GM23248 (cell line): Measurements from ENCODE around the gene FAM83G. TPM values are rescaled to one million over a fixed set of nuclear protein-coding genes. Genes with fewer than 3 reads are reported as not detected.
A peak's percentile ranks its signal among the peaks of the same experiment; 100 is the strongest.
"Not testable (repeated sequence)": the region's sequence is repeated elsewhere in the genome, so short reads cannot be mapped to it uniquely, and the experiment has no call there.

ENCODE experiments used
- DNase-seq: peaks from one replicate; pipeline ENCODE4 v3.0.0-alpha.2; 2015
- H2AFZ ChIP-seq: fragments of 200-600 bp; sonication (generic); 2 replicates; pipeline ENCODE4 v1.6.1; 2016; ENCODE audit warnings: antibody characterized with exemption
- H3F3A ChIP-seq: fragments of 200-600 bp; sonication (generic); 2 replicates; pipeline ENCODE4 v1.6.1; 2016; ENCODE audit warnings: mild to moderate bottlenecking, antibody characterized with exemption, mixed run types; ENCODE audit not compliant: insufficient read depth
- H3K27ac ChIP-seq: fragments of 200-600 bp; sonication (generic); 2 replicates; pipeline ENCODE4 v1.5.1; 2016; ENCODE audit warnings: mild to moderate bottlenecking
- H3K27me3 ChIP-seq: fragments of 200-600 bp; sonication (generic); replicated peaks from 2 replicates; pipeline ENCODE4 v1.6.1; 2016; ENCODE audit warnings: mild to moderate bottlenecking; ENCODE audit not compliant: insufficient read depth
- H3K36me3 ChIP-seq: fragments of 200-600 bp; sonication (generic); 2 replicates; pipeline ENCODE4 v1.6.1; 2016; ENCODE audit warnings: low read depth, mild to moderate bottlenecking
- H3K4me1 ChIP-seq: fragments of 200-600 bp; sonication (generic); 2 replicates; pipeline ENCODE4 v1.6.1; 2016; ENCODE audit warnings: mild to moderate bottlenecking; ENCODE audit not compliant: insufficient read depth
- H3K4me2 ChIP-seq: fragments of 200-600 bp; sonication (generic); one replicate; pipeline ENCODE4 v1.6.1; 2016; ENCODE audit warnings: mild to moderate bottlenecking; ENCODE audit not compliant: unreplicated experiment
- H3K4me3 ChIP-seq: fragments of 200-600 bp; sonication (generic); 2 replicates; pipeline ENCODE4 v1.5.1; 2016; ENCODE audit warnings: mild to moderate bottlenecking
- H3K79me2 ChIP-seq: fragments of 200-600 bp; sonication (generic); 2 replicates; pipeline ENCODE4 v1.6.1; 2016; ENCODE audit warnings: mild to moderate bottlenecking; ENCODE audit not compliant: insufficient read depth
- H3K9ac ChIP-seq: fragments of 200-600 bp; sonication (generic); 2 replicates; pipeline ENCODE4 v1.6.1; 2016; ENCODE audit warnings: mild to moderate bottlenecking
- H3K9me2 ChIP-seq: fragments of 200-600 bp; sonication (generic); 2 replicates; pipeline ENCODE4 v1.6.1; 2016; ENCODE audit warnings: mixed run types, mild to moderate bottlenecking, moderate library complexity; ENCODE audit not compliant: insufficient read depth
- H3K9me3 ChIP-seq: fragments of 200-600 bp; sonication (generic); one replicate; pipeline ENCODE4 v1.6.1; 2017; ENCODE audit warnings: low read depth
- H4K20me1 ChIP-seq: fragments of 200-600 bp; sonication (generic); 2 replicates; pipeline ENCODE4 v1.6.0; 2016; ENCODE audit not compliant: insufficient read depth
- WGBS, 2 experiments: methylation state at CpG; one replicate each; pipeline ENCODE4 v1.1.6; 2015 to 2017; ENCODE audit warnings: low lambda C conversion rate in 2 of 2, low coverage in 1 of 2; ENCODE audit errors: missing lambda C conversion rate in 2 of 2; 5-methylcytosine and 5-hydroxymethylcytosine counted together
- in situ Hi-C: fragments of 300-500 bp; cut with MboI; formaldehyde crosslinking; loops from 2 replicates; pipeline ENCODE4 v1.15.0; 2020
- polyA plus RNA-seq: library from polyadenylated mRNA; unstranded; fragments of >200 nt; fragmentation: Nextera tagmentation; extraction: Ambion mirVana; gene quantifications from 2 replicates; pipeline ENCODE4 v1.2.1, GENCODE V29; 2016
- total RNA-seq: library from RNA; depleted of rRNA; stranded (reverse); fragments of >200 nt; shearing (Covaris generic); gene quantifications from 2 replicates; pipeline ENCODE4 v1.2.3, GENCODE V29; 2014

Gene FAM83G
- total and polyA plus RNA-seq, 2 experiments from 2014 or later, result 8.9 to 26.2 TPM

DNA sequence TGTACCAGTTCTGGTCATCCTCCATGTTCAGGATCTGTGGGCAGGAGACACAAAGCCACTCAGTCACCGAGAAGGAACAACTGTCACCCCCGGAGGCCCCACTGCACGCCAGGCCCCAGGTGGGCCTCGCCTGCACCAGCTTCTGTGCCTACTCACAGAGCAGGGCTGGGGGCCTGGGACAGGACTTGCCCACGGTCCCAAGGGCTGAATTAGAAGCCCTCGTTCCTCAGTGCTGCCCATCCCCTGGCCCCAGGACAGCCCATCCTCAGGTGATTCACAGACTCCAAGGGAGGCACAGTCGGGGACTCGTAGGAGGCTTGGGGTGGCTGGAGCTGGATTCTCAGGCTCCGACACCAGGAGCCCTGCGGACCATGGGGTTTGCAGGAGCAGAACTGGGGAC lies 37.3 kb upstream of the FAM83G start:
- H3K4me1 ChIP-seq, H3F3A ChIP-seq, H3K9me2 ChIP-seq, H3K36me3 ChIP-seq, H3K27me3 ChIP-seq, H3K79me2 ChIP-seq, H4K20me1 ChIP-seq, in situ Hi-C loops, DNase-seq, H3K4me2 ChIP-seq, H2AFZ ChIP-seq, H3K4me3 ChIP-seq, H3K27ac ChIP-seq, H3K9me3 ChIP-seq, H3K9ac ChIP-seq: not testable (repeated sequence)
- WGBS, 2 experiments, result 60 to 81% methylated on average over 1 to 5 of the region's 10 CpGs

DNA sequence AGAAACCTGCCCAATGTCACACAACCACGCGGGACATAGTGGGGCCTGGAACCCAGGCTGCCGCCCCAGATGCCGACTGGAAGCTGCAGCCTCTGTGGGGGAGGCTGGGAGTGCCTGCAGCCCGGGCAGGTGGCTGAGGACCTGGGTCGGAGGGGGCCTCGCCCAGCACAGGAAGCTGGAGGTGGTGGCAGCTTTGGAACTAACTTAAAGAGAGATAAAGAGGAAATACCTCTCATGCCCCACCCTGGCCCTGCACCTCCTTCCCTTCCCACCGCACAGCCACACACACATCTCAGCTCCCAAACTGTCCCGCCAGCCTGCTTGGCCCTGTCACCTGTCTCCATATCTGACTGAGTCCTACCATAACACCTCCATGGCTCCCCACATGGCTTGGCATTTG lies 35.8 kb upstream of the FAM83G start:
- H3F3A ChIP-seq, DNase-seq, H2AFZ ChIP-seq, H3K4me3 ChIP-seq, H3K79me2 ChIP-seq, in situ Hi-C loops, H3K9ac ChIP-seq, H3K36me3 ChIP-seq, H4K20me1 ChIP-seq, H3K27me3 ChIP-seq, H3K27ac ChIP-seq, H3K4me1 ChIP-seq, H3K9me3 ChIP-seq, H3K4me2 ChIP-seq, H3K9me2 ChIP-seq: not testable (repeated sequence)
- no CpG with 5 or more reads among the region's 9 CpGs for WGBS, 2 experiments

DNA sequence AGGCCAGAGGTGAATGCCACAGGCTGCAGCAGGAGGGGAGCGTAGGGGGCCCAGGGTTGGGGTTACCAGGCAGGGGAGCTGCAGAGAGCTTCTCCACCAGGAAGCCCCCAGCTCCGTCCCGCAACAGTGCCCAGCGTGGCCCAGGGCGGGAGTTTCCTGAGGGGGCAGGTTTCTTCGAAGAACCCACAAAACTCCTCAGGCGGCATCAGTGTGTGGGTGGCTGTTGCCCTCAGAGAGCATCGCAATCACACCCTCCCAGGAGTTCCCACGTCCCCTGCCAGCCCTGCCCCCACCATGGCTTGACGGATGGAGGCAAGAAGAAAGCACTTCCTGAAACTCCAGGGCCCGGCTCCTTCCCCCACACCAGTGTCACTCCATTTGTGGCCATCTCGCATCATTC lies 34.2 kb upstream of the FAM83G start:
- WGBS, 2 experiments, result no CpG with 5 or more reads among the region's 12 CpGs
- H3K4me2 ChIP-seq, H3F3A ChIP-seq, H3K4me3 ChIP-seq, DNase-seq, H3K27me3 ChIP-seq, in situ Hi-C loops, H3K79me2 ChIP-seq, H3K9ac ChIP-seq, H3K4me1 ChIP-seq, H3K9me3 ChIP-seq, H3K9me2 ChIP-seq, H2AFZ ChIP-seq, H3K36me3 ChIP-seq, H3K27ac ChIP-seq, H4K20me1 ChIP-seq: not testable (repeated sequence)

DNA sequence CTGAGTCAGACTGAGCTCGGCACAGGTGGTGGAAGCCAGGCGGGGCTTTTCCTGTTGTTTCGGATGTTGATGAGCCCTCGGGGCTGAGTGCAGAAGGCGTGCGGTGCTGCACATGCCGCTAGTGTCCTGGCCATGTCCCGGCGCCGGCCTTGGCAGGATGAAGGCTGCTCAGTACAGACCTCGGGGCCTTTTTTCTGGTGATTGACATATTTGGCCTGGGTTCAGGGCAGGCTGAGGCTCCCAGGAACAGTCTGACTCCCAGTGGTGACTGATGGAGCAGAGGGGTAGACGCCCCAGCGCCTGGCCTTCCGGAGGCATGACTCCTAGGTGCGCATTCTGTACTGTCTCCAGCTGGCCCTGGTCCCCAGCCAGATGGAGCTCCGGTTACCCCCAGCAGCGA lies 33.4 kb upstream of the FAM83G start:
- H4K20me1 ChIP-seq, DNase-seq, H3K4me3 ChIP-seq, H2AFZ ChIP-seq, H3K9ac ChIP-seq, H3K9me2 ChIP-seq, H3K4me2 ChIP-seq, H3K9me3 ChIP-seq, in situ Hi-C loops, H3K36me3 ChIP-seq, H3K27me3 ChIP-seq, H3K79me2 ChIP-seq, H3F3A ChIP-seq, H3K27ac ChIP-seq, H3K4me1 ChIP-seq: not testable (repeated sequence)
- WGBS, 2 experiments, result no CpG with 5 or more reads among the region's 17 CpGs

DNA sequence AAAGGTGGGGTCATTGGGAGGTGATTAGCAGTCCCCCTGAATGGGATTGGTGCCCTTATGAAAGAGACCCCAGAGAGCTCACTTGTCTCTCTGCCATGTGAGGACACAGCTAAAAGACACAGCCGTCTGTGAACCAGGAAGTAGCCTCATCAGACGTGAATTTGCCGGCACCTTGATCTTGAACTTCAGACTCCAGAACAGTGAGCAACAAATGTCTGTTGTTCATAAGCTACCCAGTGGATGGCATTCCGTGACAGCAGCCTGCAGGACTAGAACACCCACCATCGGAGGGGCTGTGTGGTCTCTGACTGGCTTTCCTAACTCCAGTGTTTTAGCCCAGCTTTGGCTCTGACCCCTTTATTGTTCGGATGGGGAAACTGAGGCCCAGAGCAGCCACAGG lies 33.0 kb upstream of the FAM83G start:
- H3K4me3 ChIP-seq, H3F3A ChIP-seq, in situ Hi-C loops, H3K4me2 ChIP-seq, H3K36me3 ChIP-seq, H3K9me2 ChIP-seq, H4K20me1 ChIP-seq, H2AFZ ChIP-seq, H3K79me2 ChIP-seq, H3K9ac ChIP-seq, DNase-seq, H3K27me3 ChIP-seq, H3K9me3 ChIP-seq, H3K27ac ChIP-seq, H3K4me1 ChIP-seq: not testable (repeated sequence)
- WGBS, 2 experiments, result 14% methylated on average over 1 of the region's 6 CpGs; no CpG with 5 or more reads in 1 of the 2 experiments

DNA sequence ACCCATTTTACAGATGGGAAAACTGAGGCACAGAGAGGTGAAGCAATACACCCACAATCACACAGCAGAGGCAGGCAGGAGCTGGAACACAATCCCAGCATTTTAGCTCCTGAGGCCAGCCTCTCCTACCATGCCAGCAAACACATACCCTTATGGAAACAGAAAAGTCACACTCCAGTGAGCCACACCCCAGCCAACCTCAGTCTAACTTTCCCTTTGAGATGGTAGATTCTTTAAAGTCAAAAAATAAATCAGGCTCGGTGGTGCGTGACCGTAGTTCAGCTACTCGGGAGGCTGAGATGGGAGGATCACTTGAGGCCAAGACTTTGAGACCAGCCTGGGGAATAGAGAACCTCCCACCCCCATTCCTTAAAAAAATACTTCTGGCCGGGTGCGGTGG lies 31.6 kb upstream of the FAM83G start:
- DNase-seq, H3K9me3 ChIP-seq, H3K79me2 ChIP-seq, H3K4me1 ChIP-seq, H3K27me3 ChIP-seq, H3K4me3 ChIP-seq, H3K9ac ChIP-seq, H2AFZ ChIP-seq, H3F3A ChIP-seq, H4K20me1 ChIP-seq, H3K9me2 ChIP-seq, H3K36me3 ChIP-seq, in situ Hi-C loops, H3K27ac ChIP-seq, H3K4me2 ChIP-seq: not testable (repeated sequence)
- WGBS, 2 experiments, result no CpG with 5 or more reads among the region's 6 CpGs

DNA sequence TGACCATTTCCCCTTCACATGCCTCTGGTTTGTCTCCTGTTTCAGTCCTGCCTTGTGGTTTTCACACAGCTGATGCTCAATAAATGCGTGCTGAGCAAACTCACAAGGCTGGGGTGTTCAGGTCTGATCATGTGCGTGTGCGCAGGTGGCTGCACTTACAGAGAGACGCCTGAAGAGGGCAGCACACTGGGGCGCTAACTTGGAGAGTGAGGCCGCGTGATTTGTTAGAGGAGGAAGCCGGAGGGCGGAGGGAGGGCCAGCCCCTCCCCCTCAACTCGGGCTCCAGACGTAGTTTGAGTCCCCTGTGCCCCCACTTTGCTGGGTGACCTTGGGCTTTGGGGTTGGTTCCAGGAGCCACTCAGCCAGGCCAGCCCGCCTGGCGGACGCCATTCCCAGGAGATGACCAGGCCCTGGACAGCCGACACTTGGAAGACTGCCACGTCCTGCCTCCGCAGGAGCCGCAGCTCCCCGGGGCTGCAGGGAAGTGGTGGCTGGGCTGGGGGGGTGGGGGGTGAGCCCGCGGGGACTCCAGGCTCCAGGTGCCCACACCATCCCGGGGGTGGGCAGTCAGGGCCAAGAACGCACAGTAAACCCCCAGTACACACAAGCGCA lies 27.9 kb upstream of the FAM83G start:
- H3K4me2 ChIP-seq, H3F3A ChIP-seq, H3K79me2 ChIP-seq, H2AFZ ChIP-seq, in situ Hi-C loops, DNase-seq, H3K4me1 ChIP-seq, H3K36me3 ChIP-seq, H3K9me2 ChIP-seq, H3K9me3 ChIP-seq, H4K20me1 ChIP-seq, H3K27me3 ChIP-seq, H3K4me3 ChIP-seq: not testable (repeated sequence)
- H3K27ac ChIP-seq, result peak overlapping the region; percentile 52; the same call in 1 of the 2 replicates
- WGBS, 2 experiments, result 0 to 20% methylated on average over 1 to 3 of the region's 24 CpGs
- peak overlapping the region; percentile 54 for H3K9ac ChIP-seq

DNA sequence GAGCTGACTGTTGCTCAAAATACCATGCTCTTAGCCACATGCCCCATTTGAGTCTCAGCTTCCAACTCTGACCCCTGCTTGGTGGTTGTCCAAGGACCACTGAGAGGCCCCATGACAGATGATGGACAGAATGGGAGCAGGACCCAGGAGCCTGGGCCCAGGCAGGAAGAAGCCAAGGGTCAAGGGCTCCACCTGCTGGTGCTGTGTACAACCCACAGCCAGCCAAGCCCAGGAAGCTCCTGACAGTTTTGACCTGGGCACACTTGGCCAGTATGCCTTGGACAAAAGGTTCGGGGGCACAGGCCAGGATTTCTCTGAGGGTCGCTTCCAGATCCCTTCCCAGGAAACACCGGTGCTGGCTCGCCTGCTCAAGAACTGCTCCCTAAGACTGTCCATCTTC lies 27.2 kb upstream of the FAM83G start:
- DNase-seq, H3K79me2 ChIP-seq, H4K20me1 ChIP-seq, in situ Hi-C loops, H3K36me3 ChIP-seq, H3F3A ChIP-seq, H3K9me2 ChIP-seq, H3K4me3 ChIP-seq, H2AFZ ChIP-seq, H3K4me1 ChIP-seq, H3K4me2 ChIP-seq, H3K9me3 ChIP-seq, H3K27me3 ChIP-seq: not testable (repeated sequence)
- no CpG with 5 or more reads among the region's 4 CpGs for WGBS, 2 experiments
- Histone ChIP-seq H3K9ac (peak overlapping the region; percentile 54), H3K27ac (peak overlapping the region; percentile 52)
